ENCODE results near the gene RPS6KA4.

The RPS6KA4 gene

GRCh38 chr11:64396079-64396591 lies 37.2 kb downstream of the RPS6KA4 start:
- TF ChIP-seq EZH2 (IDR thresholded peaks at IDR 0.05; ENCODE audit: borderline replicate concordance, low read depth, low read length, severe bottlenecking) (no peak), CTCF (IDR thresholded peaks at IDR 0.05; ENCODE audit: borderline replicate concordance, extremely low read depth, low read length, poor library complexity, severe bottlenecking) (no peak)
- Histone ChIP-seq H2AFZ (ENCODE audit: low read depth, low read length) (no peak overlapping the region), H3K79me2 (ENCODE audit: insufficient read depth, low read length) (no peaks in the 10 kb centered on the region), H3K9me3 (ENCODE audit: insufficient read depth, low read length, severe bottlenecking) (no peaks in the 10 kb centered on the region), H3K27me3 (ENCODE audit: insufficient read depth, low read length, poor library complexity) (no peaks in the 10 kb centered on the region), H3K27ac (ENCODE audit: low read length) (no peak overlapping the region), H4K20me1 (ENCODE audit: insufficient read depth, low read length) (no peaks in the 10 kb centered on the region), H3K9ac (ENCODE audit: low read depth, low read length) (no peak overlapping the region), H3K36me3 (ENCODE audit: insufficient read depth, low read length) (no peaks in the 10 kb centered on the region), H3K4me2 (ENCODE audit: insufficient read depth, low read length) (no peak overlapping the region), H3K4me3 (ENCODE audit: low read depth in 1 of 2, low read length in 2 of 2) (no peak overlapping the region), H3K4me1 (ENCODE audit: insufficient read depth, low read length) (no peaks in the 10 kb centered on the region)
- no peak for ATAC-seq (ENCODE audit: insufficient read depth, low read depth)
- DNase-seq, result no peak

- Histone ChIP-seq H3K79me2 (ENCODE audit: insufficient read depth, low read length) (no peaks in the 10 kb centered on the region), H3K4me2 (ENCODE audit: insufficient read depth, low read length) (no peak overlapping the region), H3K9ac (ENCODE audit: low read depth, low read length) (no peak overlapping the region), H3K27ac (ENCODE audit: low read length) (no peak overlapping the region), H3K4me1 (ENCODE audit: insufficient read depth, low read length) (no peaks in the 10 kb centered on the region), H4K20me1 (ENCODE audit: insufficient read depth, low read length) (no peaks in the 10 kb centered on the region), H3K36me3 (ENCODE audit: insufficient read depth, low read length) (no peaks in the 10 kb centered on the region), H3K27me3 (ENCODE audit: insufficient read depth, low read length, poor library complexity) (no peaks in the 10 kb centered on the region), H2AFZ (ENCODE audit: low read depth, low read length) (no peak overlapping the region), H3K4me3 (ENCODE audit: low read depth in 1 of 2, low read length in 2 of 2) (no peak overlapping the region), H3K9me3 (ENCODE audit: insufficient read depth, low read length, severe bottlenecking) (no peaks in the 10 kb centered on the region)
- TF ChIP-seq CTCF (IDR thresholded peaks at IDR 0.05; ENCODE audit: borderline replicate concordance, extremely low read depth, low read length, poor library complexity, severe bottlenecking) (no peak), EZH2 (IDR thresholded peaks at IDR 0.05; ENCODE audit: borderline replicate concordance, low read depth, low read length, severe bottlenecking) (no peak)
- DNase-seq (no peak), ATAC-seq (ENCODE audit: insufficient read depth, low read depth) (no peak)
Observed at GRCh38 chr11:64400102-64400501, 41.1 kb downstream of the RPS6KA4 start.

- DNase-seq (no peak), ATAC-seq (ENCODE audit: insufficient read depth, low read depth) (no peak)
- Histone ChIP-seq H3K4me3 (ENCODE audit: low read depth in 1 of 2, low read length in 2 of 2) (no peak overlapping the region), H4K20me1 (ENCODE audit: insufficient read depth, low read length) (no peaks in the 10 kb centered on the region), H3K27me3 (ENCODE audit: insufficient read depth, low read length, poor library complexity) (no peaks in the 10 kb centered on the region), H3K27ac (ENCODE audit: low read length) (no peak overlapping the region), H3K36me3 (ENCODE audit: insufficient read depth, low read length) (no peaks in the 10 kb centered on the region), H3K4me2 (ENCODE audit: insufficient read depth, low read length) (no peak overlapping the region), H3K9me3 (ENCODE audit: insufficient read depth, low read length, severe bottlenecking) (no peaks in the 10 kb centered on the region), H3K79me2 (ENCODE audit: insufficient read depth, low read length) (no peaks in the 10 kb centered on the region), H3K9ac (ENCODE audit: low read depth, low read length) (no peak overlapping the region), H2AFZ (ENCODE audit: low read depth, low read length) (no peak overlapping the region), H3K4me1 (ENCODE audit: insufficient read depth, low read length) (no peaks in the 10 kb centered on the region)
- TF ChIP-seq EZH2 (IDR thresholded peaks at IDR 0.05; ENCODE audit: borderline replicate concordance, low read depth, low read length, severe bottlenecking) (no peak), CTCF (IDR thresholded peaks at IDR 0.05; ENCODE audit: borderline replicate concordance, extremely low read depth, low read length, poor library complexity, severe bottlenecking) (no peak)
Observed at GRCh38 chr11:64400667-64401066, 41.7 kb downstream of the RPS6KA4 start.

- Histone ChIP-seq H3K4me1 (ENCODE audit: insufficient read depth, low read length) (no peaks in the 10 kb centered on the region), H3K36me3 (ENCODE audit: insufficient read depth, low read length) (no peaks in the 10 kb centered on the region), H4K20me1 (ENCODE audit: insufficient read depth, low read length) (no peaks in the 10 kb centered on the region), H3K9ac (ENCODE audit: low read depth, low read length) (no peak overlapping the region), H2AFZ (ENCODE audit: low read depth, low read length) (no peak overlapping the region), H3K9me3 (ENCODE audit: insufficient read depth, low read length, severe bottlenecking) (no peaks in the 10 kb centered on the region), H3K4me2 (ENCODE audit: insufficient read depth, low read length) (no peak overlapping the region), H3K27me3 (ENCODE audit: insufficient read depth, low read length, poor library complexity) (no peaks in the 10 kb centered on the region), H3K4me3 (ENCODE audit: low read depth in 1 of 2, low read length in 2 of 2) (no peak overlapping the region), H3K79me2 (ENCODE audit: insufficient read depth, low read length) (no peaks in the 10 kb centered on the region), H3K27ac (ENCODE audit: low read length) (no peak overlapping the region)
- ATAC-seq (ENCODE audit: insufficient read depth, low read depth) (no peak), DNase-seq (no peak)
- no peak for TF ChIP-seq CTCF (IDR thresholded peaks at IDR 0.05; ENCODE audit: borderline replicate concordance, extremely low read depth, low read length, poor library complexity, severe bottlenecking)
- no peak for TF ChIP-seq EZH2 (IDR thresholded peaks at IDR 0.05; ENCODE audit: borderline replicate concordance, low read depth, low read length, severe bottlenecking)
Observed at GRCh38 chr11:64401775-64402174, 42.8 kb downstream of the RPS6KA4 start.
